ENCODE data around the gene DIMT1. TPM values are rescaled to one million over a fixed set of nuclear protein-coding genes. Genes with fewer than 3 reads are reported as not detected.

DIMT1 gene
- total and polyA plus RNA-seq, 5 donors from 2014 or later: 15.8 to 57.2 (median 45.4) TPM

DNA sequence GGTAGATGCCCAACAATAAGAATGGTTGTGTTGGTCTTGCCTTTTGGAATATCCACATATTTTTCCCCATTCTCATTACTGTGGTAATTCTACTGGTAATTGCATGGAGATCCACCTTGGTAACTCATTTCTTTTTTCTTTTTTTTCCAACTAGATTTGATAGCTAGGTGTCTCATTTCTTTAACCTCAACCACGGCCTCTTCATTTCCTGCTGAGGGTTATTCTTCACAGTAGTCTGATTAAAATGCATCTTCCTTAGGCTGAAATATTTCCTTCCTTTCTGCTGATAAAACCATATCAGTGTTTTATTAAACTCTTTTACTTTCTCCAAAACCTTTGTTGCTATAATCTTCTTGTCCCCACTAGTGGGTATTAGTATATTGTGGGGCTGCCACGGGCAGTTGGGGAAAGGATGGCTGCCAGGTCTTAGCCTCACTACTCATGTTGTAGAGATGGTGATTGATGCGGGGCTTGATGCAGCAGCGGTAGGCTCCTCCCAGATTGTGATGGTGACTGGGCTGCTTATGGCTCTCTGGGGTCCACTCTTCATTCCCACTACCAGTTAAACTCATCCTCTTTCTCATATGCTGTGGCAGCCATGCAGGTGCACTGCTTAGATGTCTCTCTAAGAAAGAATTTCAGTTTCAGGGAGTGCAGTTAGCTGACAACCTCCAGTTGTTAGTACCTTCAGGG is 61.8 kb downstream of the DIMT1 start:
- Mint-ChIP-seq H3K27ac (peak overlapping the region; percentile 61 to 92 (median 65)), H3K4me1 (peaks cover 32 to 78% (median 58%) of the 10 kb centered on the region in 4 donors), H3K27me3 (no peaks in the 10 kb centered on the region), H3K36me3 (peaks cover 5% of the 10 kb centered on the region), H3K9me3 (no peaks in the 10 kb centered on the region), H3K4me3 (peak overlapping the region; percentile 34 to 83 (median 66))
- Histone ChIP-seq H3K4me1 (ENCODE audit: control insufficient read depth, insufficient read depth, low read length, poor library complexity, severe bottlenecking) (peaks cover 28% of the 10 kb centered on the region), H3K27ac (ENCODE audit: insufficient read depth, low read length, poor library complexity, severe bottlenecking) (peak overlapping the region; percentile 58), H3K4me3 (ENCODE audit: low read depth, low read length) (peak overlapping the region; percentile 61), H3K36me3 (ENCODE audit: control insufficient read depth, insufficient read depth, low read length) (no peaks in the 10 kb centered on the region), H3K9me3 (ENCODE audit: control insufficient read depth in 2 of 2, low read length in 2 of 2) (no peaks in the 10 kb centered on the region), H3K27me3 (ENCODE audit: control insufficient read depth, insufficient read depth, low read length) (no peaks in the 10 kb centered on the region)
- DNase-seq (peak in 2 of 3 donors; percentile 25 to 48), ATAC-seq (ENCODE audit: low read depth in 2 of 2) (peak; percentile 59 to 60)

DNA sequence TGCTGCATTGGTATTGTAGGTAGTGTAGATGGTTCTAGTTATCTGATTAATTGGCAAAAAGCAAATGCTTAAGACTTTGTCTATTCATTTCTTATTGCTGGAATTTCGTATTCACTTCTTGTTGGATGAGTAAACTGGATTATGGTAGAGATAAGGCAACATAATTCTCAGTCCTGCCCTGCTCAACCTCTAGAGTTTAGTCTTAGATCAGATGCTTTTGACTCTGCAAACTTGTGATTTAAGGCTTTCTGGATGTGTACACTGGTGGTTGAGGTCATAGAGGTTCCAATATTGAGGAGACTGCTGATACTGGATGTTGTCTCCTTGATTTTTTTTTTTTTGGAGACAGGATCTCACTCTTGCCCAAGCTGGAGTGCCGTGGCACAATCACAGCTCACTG is 62.7 kb downstream of the DIMT1 start:
- Mint-ChIP-seq H3K4me1 (peaks cover 39 to 79% (median 58%) of the 10 kb centered on the region in 4 donors), H3K4me3 (no peak overlapping the region), H3K36me3 (peaks cover 5% of the 10 kb centered on the region), H3K27ac (peak overlapping the region in 2 of 3 donors; percentile 61 to 65), H3K9me3 (no peaks in the 10 kb centered on the region), H3K27me3 (no peaks in the 10 kb centered on the region)
- no peak for ATAC-seq (ENCODE audit: low read depth in 2 of 2)
- Histone ChIP-seq H3K27ac (ENCODE audit: insufficient read depth, low read length, poor library complexity, severe bottlenecking) (no peak overlapping the region), H3K9me3 (ENCODE audit: control insufficient read depth in 2 of 2, low read length in 2 of 2) (no peaks in the 10 kb centered on the region), H3K4me3 (ENCODE audit: low read depth, low read length) (no peak overlapping the region), H3K27me3 (ENCODE audit: control insufficient read depth, insufficient read depth, low read length) (no peaks in the 10 kb centered on the region), H3K4me1 (ENCODE audit: control insufficient read depth, insufficient read depth, low read length, poor library complexity, severe bottlenecking) (peaks cover 28% of the 10 kb centered on the region), H3K36me3 (ENCODE audit: control insufficient read depth, insufficient read depth, low read length) (no peaks in the 10 kb centered on the region)
- DNase-seq: no peak

DNA sequence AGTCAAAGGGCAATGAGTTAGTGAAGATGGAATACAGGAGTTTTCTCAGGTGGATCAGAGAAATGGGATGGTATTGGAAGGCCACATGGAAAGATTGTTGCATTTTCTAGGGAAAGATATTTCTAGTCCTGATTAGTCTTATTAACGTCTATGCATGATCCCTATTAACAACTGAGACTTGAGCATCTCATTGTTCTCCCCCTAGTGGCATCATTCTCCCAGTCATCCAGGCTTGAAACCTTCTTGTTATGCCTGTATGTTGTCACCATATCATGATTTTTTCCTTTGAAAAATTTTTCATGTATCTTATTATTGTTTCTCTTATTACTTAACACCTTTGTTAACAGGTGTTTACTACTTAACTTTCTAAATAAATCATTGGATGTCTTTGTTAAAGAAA is 63.3 kb downstream of the DIMT1 start:
- no peaks in the 10 kb centered on the region for H3K27me3 Mint-ChIP-seq
- Histone ChIP-seq H3K9me3 (ENCODE audit: control insufficient read depth in 2 of 2, low read length in 2 of 2) (no peaks in the 10 kb centered on the region), H3K4me1 (ENCODE audit: control insufficient read depth, insufficient read depth, low read length, poor library complexity, severe bottlenecking) (peaks cover 28% of the 10 kb centered on the region), H3K27ac (ENCODE audit: insufficient read depth, low read length, poor library complexity, severe bottlenecking) (no peak overlapping the region), H3K4me3 (ENCODE audit: low read depth, low read length) (no peak overlapping the region), H3K36me3 (ENCODE audit: control insufficient read depth, insufficient read depth, low read length) (peaks cover under 1% of the 10 kb centered on the region), H3K27me3 (ENCODE audit: control insufficient read depth, insufficient read depth, low read length) (no peaks in the 10 kb centered on the region)
- H3K4me1 Mint-ChIP-seq: peaks cover 43 to 83% (median 62%) of the 10 kb centered on the region in 4 donors
- DNase-seq (peak in 2 of 3 donors; percentile 41 to 51), ATAC-seq (ENCODE audit: low read depth in 2 of 2) (peak in 1 of 2 donors; percentile 32)
- H3K36me3 Mint-ChIP-seq: peaks cover 5% of the 10 kb centered on the region
- H3K9me3 Mint-ChIP-seq: no peaks in the 10 kb centered on the region
- H3K4me3 Mint-ChIP-seq: peak overlapping the region in 1 of 4 donors; percentile 3
- peak overlapping the region in 1 of 3 donors; percentile 35 for H3K27ac Mint-ChIP-seq

Other genes starting within 250 kb of the DIMT1 start
- 114 TPM for gene KIF2A, start 97.7 kb downstream of the DIMT1 start, total RNA-seq
- gene KIF2A, start 97.7 kb downstream of the DIMT1 start, polyA plus RNA-seq: 100 to 1,000 TPM; 135 to 191 (median 174) TPM
- gene IPO11, start 8.9 kb upstream of the DIMT1 start, total RNA-seq: 23.3 TPM
- gene IPO11, start 8.9 kb upstream of the DIMT1 start, polyA plus RNA-seq: 1 to 10 TPM; 3.7 to 9.5 (median 5.5) TPM
- gene LRRC70, start 174.9 kb upstream of the DIMT1 start, total RNA-seq: 4.6 TPM
- 1 to 10 TPM in 2 of 4 donors, under 1 TPM in 2; 0.42 to 2.1 (median 0.86) TPM for gene LRRC70, start 174.9 kb upstream of the DIMT1 start, polyA plus RNA-seq